ENCODE data around the gene QPCT. TPM values are rescaled to one million over a fixed set of nuclear protein-coding genes. Genes with fewer than 3 reads are reported as not detected.

The QPCT gene
- polyA plus RNA-seq, 1 of the 3 experiments (the other 2 are of a cell fraction), result 0.12 TPM

DNA sequence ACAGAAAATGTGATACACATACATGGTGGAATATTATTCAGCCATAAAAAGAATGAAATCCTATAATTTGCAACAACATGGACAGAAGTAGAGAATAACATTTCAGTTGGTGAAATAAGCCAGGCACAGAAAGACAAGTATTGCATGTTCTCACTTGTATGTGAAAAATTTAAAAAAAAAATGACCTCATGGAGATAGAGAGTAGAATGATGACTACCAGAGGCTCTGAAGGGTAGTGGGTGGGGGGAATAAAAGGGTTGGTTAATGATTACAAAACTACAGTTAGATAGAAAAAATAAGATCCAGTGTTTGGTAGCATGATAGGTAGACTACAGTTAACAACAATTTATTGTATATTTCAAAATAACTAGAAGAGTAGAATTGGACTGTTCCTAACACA, 44.3 kb upstream of the QPCT start:
- Histone ChIP-seq H3F3A (replicated peaks; ENCODE audit: insufficient read depth) (peaks cover 18% of the 10 kb centered on the region), H3K4me3 (ENCODE audit: low read depth in 2 of 2, low read length in 1 of 2) (no peak overlapping the region), H3K9me3 (no peaks in the 10 kb centered on the region), H3K4me1 (ENCODE audit: control insufficient read depth in 1 of 2, insufficient read depth in 2 of 2, low read depth in 1 of 2, low read length in 1 of 2) (peaks cover 7 to 9% of the 10 kb centered on the region in 2 experiments; a peak in 3 of 4 replicates), H3K27me3 (ENCODE audit: insufficient read depth) (no peaks in the 10 kb centered on the region), H3K9me2 (no peaks in the 10 kb centered on the region), H3K4me2 (no peak overlapping the region), H3K36me3 (replicated peaks in 1 of 2; ENCODE audit: control insufficient read depth in 1 of 2, insufficient read depth in 2 of 2, low read length in 1 of 2) (peaks cover 0 to 14% of the 10 kb centered on the region in 2 experiments), H2AFZ (ENCODE audit: low read depth) (no peak overlapping the region), H3K9ac (no peak overlapping the region), H4K20me1 (ENCODE audit: insufficient read depth) (peaks cover 7% of the 10 kb centered on the region; the same call in 1 of the 2 replicates), H3K79me2 (ENCODE audit: insufficient read depth) (peaks cover 98% of the 10 kb centered on the region), H3K27ac (ENCODE audit: low read depth in 2 of 2, low read length in 1 of 2) (no peak overlapping the region)
- ChIA-PET CTCF (interaction anchor here (1.1 kb wide), 1 partner anchor 11 kb away, joined by 3 read pairs; no protein-coding TSS in a partner anchor), POLR2A (no interaction called here)
- TF ChIP-seq MEF2A (IDR thresholded peaks at IDR 0.05; ENCODE audit: borderline replicate concordance, low read depth) (no peak), JUND (IDR thresholded peaks at IDR 0.05) (no peak), GABPA (IDR thresholded peaks at IDR 0.05; ENCODE audit: low read depth) (no peak), RCOR1 (IDR thresholded peaks at IDR 0.05; ENCODE audit: low read length) (no peak), SMC3 (IDR thresholded peaks at IDR 0.05; ENCODE audit: low read depth, low read length) (no peak), EZH2phosphoT487 (IDR thresholded peaks at IDR 0.05; ENCODE audit: borderline replicate concordance, low read depth) (no peak), YY1 (IDR thresholded peaks at IDR 0.05; ENCODE audit: low read depth) (no peak), NFIC (IDR thresholded peaks at IDR 0.05; ENCODE audit: borderline replicate concordance) (no peak), USF1 (IDR thresholded peaks at IDR 0.05; ENCODE audit: borderline replicate concordance, low read depth) (no peak), RAD21 (IDR thresholded peaks at IDR 0.05; ENCODE audit: low read length) (no peak), EP300 (IDR thresholded peaks at IDR 0.05; ENCODE audit: borderline replicate concordance in 1 of 2, low read depth in 1 of 2, low read length in 1 of 2) (no peak)
- TF ChIP-seq, protein P1, sequence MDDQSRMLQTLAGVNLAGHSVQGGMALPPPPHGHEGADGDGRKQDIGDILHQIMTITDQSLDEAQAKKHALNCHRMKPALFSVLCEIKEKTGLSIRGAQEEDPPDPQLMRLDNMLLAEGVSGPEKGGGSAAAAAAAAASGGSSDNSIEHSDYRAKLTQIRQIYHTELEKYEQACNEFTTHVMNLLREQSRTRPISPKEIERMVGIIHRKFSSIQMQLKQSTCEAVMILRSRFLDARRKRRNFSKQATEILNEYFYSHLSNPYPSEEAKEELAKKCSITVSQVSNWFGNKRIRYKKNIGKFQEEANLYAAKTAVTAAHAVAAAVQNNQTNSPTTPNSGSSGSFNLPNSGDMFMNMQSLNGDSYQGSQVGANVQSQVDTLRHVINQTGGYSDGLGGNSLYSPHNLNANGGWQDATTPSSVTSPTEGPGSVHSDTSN (IDR thresholded peaks at IDR 0.05), result no peak
- no peak for DNase-seq

GRCh38 chr2:37300578-37300977, 43.9 kb upstream of the QPCT start:
- ChIA-PET POLR2A (no interaction called here), CTCF (interaction anchor here (0.7 to 1.1 kb wide), 2 partner anchors 10 to 590 kb away, joined by 3 read pairs; no protein-coding TSS in a partner anchor)
- WGBS (ENCODE audit: low lambda C conversion rate), result 88% methylated on average over 4 of the region's 4 CpGs
- peaks cover 0 to 14% of the 10 kb centered on the region in 2 experiments for H3K36me3 ChIP-seq (replicated peaks in 1 of 2; ENCODE audit: control insufficient read depth in 1 of 2, insufficient read depth in 2 of 2, low read length in 1 of 2)
- H3K4me1 ChIP-seq (ENCODE audit: control insufficient read depth in 1 of 2, insufficient read depth in 2 of 2, low read depth in 1 of 2, low read length in 1 of 2), result peaks cover 7 to 9% of the 10 kb centered on the region in 2 experiments; a peak in 3 of 4 replicates
- H2AFZ ChIP-seq (ENCODE audit: low read depth), result no peak overlapping the region
- no peak for DNase-seq
- H3K79me2 ChIP-seq (ENCODE audit: insufficient read depth), result peaks cover 98% of the 10 kb centered on the region
- H3K9me3 ChIP-seq, result no peaks in the 10 kb centered on the region
- H3K9me2 ChIP-seq, result no peaks in the 10 kb centered on the region
- H4K20me1 ChIP-seq (ENCODE audit: insufficient read depth), result peaks cover 7% of the 10 kb centered on the region; the same call in 1 of the 2 replicates
- H3K27ac ChIP-seq (ENCODE audit: low read depth in 2 of 2, low read length in 1 of 2), result no peak overlapping the region
- H3K4me2 ChIP-seq, result no peak overlapping the region
- no peaks in the 10 kb centered on the region for H3K27me3 ChIP-seq (ENCODE audit: insufficient read depth)
- no peak overlapping the region for H3K4me3 ChIP-seq (ENCODE audit: low read depth in 2 of 2, low read length in 1 of 2)
- peaks cover 19% of the 10 kb centered on the region for H3F3A ChIP-seq (replicated peaks; ENCODE audit: insufficient read depth)
- TF ChIP-seq, protein P1 (IDR thresholded peaks at IDR 0.05), result no peak
- TF ChIP-seq FOSL2 (IDR thresholded peaks at IDR 0.05; ENCODE audit: borderline replicate concordance, low read depth) (no peak), EZH2phosphoT487 (IDR thresholded peaks at IDR 0.05; ENCODE audit: borderline replicate concordance, low read depth) (no peak), CHD2 (IDR thresholded peaks at IDR 0.05; ENCODE audit: low read length, partially characterized antibody) (no peak)
- TF ChIP-seq, protein P2, sequence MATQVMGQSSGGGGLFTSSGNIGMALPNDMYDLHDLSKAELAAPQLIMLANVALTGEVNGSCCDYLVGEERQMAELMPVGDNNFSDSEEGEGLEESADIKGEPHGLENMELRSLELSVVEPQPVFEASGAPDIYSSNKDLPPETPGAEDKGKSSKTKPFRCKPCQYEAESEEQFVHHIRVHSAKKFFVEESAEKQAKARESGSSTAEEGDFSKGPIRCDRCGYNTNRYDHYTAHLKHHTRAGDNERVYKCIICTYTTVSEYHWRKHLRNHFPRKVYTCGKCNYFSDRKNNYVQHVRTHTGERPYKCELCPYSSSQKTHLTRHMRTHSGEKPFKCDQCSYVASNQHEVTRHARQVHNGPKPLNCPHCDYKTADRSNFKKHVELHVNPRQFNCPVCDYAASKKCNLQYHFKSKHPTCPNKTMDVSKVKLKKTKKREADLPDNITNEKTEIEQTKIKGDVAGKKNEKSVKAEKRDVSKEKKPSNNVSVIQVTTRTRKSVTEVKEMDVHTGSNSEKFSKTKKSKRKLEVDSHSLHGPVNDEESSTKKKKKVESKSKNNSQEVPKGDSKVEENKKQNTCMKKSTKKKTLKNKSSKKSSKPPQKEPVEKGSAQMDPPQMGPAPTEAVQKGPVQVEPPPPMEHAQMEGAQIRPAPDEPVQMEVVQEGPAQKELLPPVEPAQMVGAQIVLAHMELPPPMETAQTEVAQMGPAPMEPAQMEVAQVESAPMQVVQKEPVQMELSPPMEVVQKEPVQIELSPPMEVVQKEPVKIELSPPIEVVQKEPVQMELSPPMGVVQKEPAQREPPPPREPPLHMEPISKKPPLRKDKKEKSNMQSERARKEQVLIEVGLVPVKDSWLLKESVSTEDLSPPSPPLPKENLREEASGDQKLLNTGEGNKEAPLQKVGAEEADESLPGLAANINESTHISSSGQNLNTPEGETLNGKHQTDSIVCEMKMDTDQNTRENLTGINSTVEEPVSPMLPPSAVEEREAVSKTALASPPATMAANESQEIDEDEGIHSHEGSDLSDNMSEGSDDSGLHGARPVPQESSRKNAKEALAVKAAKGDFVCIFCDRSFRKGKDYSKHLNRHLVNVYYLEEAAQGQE (IDR thresholded peaks at IDR 0.05; ENCODE audit: low read depth, low read length), result no peak
- no peak overlapping the region for H3K9ac ChIP-seq

All from SK-N-SH (cell line).